NOMO-1 treated with DMSO at 0.1 percent for 48 hours (cell line): ENCODE results near the gene RAB19.
"Not testable (repeated sequence)": the region's sequence is repeated elsewhere in the genome, so short reads cannot be mapped to it uniquely, and the experiment has no call there.

Source experiments
- DNase-seq: peaks from one replicate; lab custom pipeline; 2025; ENCODE audit not compliant: unreplicated experiment; lab: John Stamatoyannopoulos, UW

The RAB19 gene

DNA sequence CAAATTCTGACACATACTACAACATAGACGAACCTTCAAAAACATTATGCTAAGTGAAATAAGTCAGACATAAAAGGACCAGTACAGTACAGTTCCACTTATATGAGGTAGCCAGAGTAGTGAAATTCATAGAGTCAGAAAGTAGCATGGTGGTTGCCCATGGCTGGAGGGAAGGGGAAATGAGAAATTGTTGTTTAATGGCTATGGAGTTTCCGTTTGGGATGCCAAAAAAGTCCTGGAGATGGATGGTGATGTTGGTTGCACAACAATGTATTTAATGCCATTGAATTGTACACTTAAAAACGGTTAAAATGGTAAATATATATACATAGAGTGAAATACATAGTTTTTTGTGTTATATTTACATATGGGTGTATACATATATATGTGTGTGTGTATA lies 3.5 kb upstream of the RAB19 start:
- no peak for DNase-seq

DNA sequence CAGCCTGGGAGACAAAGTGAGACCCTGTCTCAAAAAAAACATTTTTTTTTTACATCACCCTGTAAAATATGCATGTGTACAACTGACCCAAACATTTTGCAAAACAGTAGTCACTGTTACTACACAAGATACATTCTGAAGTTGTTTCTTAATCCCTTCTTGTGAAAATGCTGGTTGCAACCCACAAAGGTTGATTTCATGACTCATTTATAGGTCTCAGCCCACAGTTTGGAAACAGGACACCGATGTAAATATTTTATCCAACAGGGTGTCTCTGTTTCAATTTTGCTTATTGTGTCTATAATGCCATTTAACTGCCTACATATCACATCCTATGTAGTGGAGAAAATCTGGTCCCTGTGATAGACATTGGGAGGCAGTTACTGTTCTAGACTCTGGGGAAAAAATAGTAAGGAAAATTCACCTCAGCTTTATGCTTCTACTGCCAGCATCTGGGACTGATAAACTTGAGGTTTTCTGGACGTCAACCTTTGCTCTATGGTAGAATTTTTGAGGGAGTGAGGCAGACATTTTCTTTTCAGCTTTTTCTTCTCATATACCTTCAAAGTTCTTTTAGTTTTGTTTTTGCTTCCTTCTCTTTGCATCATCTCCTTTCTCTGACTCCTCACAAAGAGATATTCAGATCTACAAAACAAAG lies 1.6 kb upstream of the RAB19 start:
- DNase-seq = no peak

DNA sequence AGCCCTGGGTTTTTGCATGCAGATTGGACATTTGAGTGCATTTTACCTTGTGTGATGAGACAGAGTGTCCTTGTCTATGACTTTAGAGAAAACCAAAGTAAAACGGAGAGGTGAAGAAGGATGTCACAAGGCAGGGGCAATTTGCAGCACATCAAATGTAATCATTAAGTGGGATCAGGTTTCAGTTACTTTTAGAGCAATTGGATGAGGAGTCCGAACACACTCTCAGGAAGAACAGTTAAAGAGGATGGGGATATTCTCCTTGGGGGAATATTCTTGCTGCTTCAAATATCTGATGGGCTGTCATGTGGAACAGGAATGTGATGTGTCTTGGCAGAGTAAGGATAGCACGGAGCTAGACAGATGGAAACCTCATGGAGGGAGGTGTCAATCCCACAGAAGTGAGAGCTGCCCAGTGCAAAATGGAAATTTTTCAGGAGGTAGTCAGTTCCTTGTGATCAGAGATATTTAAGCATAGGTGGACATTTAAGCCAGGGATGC lies 757 bp downstream of the RAB19 start:
- DNase-seq = no peak

DNA sequence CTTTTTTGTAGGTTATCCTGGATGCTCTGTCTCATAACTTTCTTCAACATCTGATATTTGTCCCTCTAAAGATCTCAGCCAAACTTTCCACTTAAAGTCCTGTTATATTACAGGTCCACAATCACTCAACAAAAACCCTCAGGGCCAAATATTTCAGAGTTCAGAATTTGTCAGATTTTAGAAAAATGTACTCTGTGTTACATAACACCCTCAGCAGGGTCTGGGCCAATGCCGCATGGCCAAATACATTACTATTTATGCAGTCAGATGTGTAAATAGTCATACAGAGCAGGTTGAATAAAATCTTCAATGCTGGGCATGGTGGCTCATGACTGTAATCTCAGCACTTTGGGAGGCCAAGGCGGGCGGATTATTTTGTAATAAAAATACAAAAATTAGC lies 11.5 kb downstream of the RAB19 start:
- no peak for DNase-seq

DNA sequence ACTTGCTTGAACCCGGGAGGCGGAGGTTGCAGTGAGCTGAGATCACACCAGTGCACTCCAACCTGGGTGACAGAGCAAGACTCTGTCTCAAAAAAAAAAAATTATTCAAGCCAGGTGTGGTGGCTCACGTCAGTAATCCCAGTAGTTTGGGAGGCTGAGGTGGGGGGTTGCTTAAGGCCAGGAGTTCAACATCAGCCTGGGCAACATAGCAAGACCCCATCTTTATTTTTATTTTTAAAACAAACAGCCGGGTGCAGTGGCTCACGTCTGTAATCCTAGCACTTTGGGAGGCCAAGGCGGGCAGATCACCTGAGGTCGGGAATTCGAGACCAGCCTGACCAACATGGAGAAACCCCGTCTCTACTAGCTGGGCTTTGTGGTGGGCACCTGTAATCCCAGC lies 12.0 kb downstream of the RAB19 start:
- DNase-seq = not testable (repeated sequence)

DNA sequence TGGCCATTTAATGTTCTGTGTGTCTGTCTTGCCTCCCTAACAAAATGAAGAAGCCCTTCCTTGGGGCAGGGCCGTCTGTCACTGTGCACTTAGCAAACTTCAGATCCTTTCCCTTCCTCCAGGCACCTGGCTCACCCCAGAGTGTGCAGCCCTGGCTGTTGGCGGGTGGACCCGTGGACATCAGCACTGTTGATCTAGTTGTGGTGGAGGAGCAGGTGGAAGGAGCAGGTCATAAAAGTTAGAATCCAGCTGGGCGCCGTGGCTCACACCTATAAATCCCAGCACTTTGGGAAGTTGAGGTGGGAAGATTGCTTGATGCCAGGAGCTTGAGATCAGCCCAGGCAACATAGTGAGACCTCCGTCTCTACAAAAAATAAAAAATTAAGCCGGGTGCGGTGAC lies 12.7 kb downstream of the RAB19 start:
- DNase-seq = no peak

DNA sequence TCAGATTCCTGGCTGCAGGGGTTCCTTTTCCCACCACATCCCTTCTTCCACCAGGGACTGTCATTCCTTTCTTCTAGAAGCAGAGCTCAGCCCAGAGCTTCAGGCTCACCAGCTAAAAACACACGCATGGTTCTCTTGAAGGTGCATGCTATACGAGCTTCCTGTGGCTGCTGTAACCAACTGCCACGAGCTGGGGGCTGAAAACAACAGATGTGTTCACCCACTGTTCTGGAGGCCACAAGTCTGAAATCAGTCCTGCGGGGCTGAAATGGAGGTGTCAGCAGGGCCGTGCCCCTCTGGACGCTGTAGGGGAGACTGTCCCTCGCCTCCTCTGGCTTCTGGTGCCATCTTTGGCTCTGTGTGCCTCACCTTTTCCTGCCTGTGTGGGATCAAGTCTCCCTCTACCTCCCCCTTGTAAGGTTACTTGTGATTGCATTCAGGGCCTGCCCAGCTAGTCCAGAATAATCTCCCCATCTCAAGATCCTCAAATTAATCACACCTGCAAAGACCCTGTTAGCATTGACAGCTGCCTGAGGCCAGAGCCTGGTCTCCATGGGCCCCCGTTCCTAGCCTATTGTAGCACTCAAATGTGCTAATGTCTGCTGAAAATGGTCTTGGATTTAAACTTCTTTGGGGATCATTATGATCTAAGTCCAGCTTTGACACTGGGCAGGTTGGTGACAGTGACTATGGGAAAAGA lies 13.7 kb downstream of the RAB19 start:
- no peak for DNase-seq

DNA sequence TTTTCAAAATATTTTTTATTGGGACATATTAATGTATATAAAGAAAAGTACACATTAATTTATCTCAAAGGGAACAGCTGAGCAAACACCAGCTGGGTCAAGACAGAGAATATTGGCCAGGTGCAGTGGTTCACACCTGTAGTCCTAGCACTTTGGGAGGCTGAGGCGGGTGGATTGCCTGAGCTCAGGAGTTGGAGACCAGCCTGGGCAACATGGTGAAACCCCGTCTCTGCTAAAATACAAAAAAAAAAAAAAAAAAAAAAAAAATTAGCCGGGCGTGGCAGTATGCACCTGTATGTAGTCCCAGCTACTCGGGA lies 14.3 kb downstream of the RAB19 start:
- DNase-seq = not testable (repeated sequence)

DNA sequence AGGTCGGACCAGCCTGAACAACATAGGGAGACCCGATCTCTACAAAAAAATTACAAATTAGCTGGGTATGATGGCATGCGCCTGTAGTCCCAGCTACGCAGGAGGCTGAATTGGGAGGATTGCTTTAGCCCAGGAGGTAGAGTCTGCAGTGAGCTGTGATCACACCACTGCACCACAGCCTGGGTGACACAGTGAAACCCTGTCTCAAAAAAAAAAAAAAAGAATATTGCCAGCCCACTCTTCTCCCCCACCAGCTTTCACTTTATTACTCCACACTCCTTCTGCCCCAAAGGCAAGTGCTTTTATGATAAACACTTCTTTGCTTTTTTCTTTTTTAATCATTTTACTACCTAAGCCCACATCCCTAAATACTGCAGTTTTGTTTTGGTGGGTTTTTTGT lies 14.8 kb downstream of the RAB19 start:
- no peak for DNase-seq

DNA sequence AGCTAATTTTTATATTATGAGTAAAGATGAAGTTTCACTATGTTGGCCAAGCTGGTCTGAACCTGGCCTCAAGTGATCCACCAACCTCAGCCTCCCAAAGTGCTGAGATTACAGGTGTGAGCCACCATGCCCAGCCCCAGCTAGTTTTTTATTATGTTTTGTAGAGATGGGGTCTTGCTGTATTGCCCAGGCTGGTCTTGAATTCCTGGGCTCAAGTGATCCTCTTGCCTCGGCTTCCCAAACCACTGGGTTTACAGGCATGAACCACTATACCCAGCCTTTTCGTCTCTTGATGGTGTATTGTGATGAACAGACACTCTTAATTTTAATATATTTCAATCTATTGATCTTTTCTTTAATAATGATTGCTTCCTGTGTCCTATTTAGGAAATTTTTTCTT lies 17.7 kb downstream of the RAB19 start:
- DNase-seq = no peak

DNA sequence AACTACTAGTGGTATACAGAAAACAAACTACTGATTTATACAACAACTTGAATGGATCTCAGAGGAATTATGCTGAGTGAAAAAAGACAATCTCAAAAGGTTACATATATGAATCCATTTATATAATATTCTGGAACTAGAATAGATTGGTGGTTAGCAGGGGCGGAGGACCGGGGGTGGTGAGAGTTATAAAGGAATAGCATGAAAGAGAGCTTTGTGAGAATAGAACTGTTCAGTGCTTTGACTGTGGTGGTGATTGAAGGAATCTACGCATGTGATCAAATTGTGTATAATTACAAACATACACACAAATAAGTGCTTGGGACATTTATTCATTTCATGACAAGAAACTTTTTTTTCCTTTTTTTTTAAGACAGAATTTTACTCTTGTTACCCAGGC lies 19.6 kb downstream of the RAB19 start:
- no peak for DNase-seq

DNA sequence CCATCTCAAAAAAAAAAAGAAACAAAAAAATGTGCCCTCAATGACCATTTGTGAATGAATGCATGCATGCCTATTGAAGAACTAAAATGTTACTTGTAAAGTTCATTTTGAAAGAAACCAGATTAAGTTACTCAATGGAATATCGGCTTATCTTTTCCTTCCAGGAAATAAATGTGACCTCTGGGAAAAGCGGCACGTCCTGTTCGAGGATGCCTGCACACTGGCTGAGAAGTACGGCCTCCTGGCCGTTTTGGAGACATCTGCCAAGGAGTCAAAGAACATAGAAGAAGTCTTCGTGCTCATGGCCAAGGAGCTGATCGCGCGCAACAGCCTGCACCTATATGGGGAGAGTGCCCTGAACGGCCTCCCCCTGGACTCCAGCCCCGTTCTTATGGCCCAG lies 21.9 kb downstream of the RAB19 start:
- DNase-seq = no peak

DNA sequence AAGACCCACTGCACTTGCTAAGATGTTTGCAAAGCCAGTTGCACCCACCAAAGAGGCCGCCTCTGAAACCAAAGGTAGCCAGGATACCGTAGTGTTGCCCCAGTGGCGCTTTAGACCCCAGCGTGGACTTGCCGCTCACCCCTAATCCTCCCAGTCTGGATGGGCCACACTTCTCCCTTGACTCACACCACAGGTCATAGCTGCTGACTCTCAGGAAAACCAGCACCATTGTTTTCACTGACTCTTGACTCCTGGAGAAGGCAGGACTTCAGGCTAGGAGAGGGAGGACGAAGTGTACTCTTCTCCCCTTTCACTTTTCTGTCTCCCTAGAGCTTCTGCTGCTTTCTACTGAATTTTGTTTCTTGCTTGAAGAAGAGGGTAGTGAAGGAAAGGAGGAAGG lies 22.3 kb downstream of the RAB19 start:
- DNase-seq = no peak

DNA sequence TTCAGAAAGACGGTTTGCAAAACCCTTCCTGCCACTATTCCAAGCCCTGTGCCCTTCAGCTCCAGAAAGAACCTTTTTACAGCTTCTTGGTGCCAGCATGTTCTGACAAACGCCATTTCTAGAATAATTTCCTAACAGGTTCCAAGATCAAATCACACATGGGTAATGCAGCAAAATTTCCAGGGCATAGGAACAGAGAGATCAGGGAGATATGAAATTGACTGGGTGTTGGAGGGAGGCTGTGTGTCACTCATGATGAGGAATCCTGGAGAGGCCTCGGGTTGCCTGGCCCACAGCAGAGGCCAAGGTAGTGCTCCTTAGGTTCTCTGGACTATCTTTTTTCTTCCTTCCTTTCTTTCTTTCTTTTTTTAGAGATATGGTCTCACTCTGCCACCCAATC lies 29.5 kb downstream of the RAB19 start:
- no peak for DNase-seq

DNA sequence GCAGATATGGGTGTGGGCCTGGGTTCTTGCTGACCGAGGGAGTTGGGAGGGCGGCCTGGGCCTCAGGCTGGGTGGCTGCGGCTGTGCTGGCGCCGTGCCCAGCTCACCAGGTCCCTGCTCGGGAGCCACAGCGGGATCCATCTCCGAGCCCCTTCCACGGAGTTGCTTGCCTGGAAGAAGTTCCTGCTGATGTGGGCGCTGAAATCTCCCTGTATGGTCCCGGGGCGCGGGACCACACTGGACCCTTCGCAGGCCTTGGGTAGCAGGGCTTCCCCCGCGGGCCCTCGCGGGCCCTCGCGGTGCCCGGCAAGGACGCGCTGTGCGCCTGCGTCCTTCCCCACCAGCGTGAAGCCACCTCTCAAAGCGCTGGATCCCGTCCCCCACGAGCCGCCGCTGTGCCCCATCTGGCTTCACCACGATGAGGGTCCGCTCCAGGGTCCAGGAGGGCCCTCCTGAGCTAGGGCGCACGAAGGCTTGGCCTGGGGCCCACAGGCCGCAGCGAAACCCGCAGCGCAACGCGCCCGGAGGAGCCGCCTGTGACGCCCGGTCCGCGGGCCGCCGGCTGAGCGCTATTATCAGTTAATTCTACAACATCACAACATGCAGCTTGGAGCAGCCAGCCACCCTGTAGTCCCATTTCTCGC lies 31.5 kb downstream of the RAB19 start:
- DNase-seq = no peak

DNA sequence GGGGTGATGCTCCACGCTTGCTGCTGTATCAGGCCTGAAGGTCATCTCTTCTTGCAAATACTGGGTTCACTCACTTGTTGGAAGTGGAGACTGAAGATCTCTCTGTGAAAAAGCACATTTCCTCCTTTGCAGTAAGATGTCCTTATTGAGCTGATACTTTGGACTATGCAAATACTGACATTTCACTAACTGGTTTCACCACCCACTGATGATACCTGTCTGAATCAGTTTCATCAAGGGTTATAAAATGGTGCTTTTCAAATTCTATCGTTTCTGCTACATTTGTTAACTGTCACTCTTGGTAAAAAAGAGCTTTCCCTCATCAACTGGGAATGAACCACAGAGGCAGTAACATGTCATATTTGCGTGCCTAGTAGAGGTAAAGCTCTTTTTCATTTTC lies 35.5 kb downstream of the RAB19 start:
- DNase-seq = no peak

DNA sequence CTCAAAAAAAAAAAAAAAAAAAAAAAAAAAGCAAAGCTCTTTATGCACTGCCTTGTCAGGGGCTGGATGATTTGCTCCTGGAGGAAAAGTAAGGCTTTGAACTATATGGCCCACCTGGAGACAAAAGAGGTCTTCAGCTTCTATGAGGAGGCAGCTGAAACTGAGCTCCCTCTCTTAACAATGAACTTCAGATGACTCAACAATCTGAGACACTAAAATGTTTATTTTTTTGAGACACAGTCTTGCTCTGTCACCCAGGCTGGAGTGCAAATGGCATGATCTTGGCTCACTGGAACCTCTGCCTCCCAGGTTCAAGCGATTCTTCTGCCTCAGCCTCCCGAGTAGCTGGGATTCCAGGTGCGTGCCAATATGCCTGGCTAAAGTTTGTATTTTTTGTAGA lies 36.7 kb downstream of the RAB19 start:
- no peak for DNase-seq

DNA sequence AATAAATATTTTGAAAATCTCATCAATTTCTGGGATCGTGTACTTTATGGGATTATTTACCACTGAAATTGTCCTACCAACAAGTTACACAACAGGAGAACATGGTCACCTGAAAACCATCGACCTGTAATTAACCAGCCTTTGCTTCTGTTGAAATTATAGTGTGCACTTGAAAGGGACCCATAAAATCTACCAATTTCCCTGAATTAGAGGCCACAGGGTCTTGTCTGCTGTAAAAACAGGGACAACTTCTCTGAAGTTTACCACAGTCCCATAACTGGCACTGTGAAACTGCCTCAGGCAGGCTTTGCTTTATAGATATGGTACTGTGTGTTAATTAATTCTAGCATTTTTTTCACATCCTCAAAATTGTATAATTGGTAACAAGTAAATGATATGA lies 37.7 kb downstream of the RAB19 start:
- DNase-seq = no peak

DNA sequence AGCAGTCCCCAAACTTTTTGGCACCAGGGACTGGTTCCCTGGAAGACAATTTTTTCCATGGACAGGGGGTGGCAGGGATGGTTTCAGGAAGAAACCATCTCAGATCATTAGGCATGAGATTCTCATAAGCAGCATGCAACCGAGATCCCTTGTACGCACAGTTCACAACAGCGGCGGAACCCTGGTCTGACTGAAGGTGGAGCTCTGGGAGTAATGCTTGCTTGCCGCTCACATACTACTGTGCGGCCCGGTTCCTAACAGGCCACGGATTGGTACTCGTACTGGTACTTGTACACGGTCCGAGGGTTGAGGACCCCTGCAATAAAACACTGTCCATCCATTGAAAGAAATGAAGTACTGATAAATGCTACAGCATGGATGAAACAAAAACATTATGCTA lies 42.6 kb downstream of the RAB19 start:
- no peak for DNase-seq

DNA sequence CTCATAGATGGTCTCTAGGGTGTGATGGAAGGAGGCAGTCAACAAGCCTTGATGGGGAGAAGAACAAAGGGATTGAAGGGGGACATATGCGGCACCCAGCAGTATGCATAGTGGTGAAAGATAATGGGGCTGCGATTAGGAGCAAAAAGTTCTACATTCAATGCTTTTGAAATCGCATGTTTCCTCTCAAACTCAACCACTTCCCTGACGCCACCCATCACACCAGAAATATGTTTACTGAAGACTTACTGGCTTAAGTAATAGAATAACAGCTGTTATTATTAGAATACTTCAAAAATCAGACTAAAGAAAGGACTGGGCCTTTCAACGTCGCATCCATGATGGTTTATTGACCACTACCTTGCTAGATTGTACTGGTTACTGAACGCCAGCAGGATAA lies 44.0 kb downstream of the RAB19 start:
- DNase-seq = no peak

DNA sequence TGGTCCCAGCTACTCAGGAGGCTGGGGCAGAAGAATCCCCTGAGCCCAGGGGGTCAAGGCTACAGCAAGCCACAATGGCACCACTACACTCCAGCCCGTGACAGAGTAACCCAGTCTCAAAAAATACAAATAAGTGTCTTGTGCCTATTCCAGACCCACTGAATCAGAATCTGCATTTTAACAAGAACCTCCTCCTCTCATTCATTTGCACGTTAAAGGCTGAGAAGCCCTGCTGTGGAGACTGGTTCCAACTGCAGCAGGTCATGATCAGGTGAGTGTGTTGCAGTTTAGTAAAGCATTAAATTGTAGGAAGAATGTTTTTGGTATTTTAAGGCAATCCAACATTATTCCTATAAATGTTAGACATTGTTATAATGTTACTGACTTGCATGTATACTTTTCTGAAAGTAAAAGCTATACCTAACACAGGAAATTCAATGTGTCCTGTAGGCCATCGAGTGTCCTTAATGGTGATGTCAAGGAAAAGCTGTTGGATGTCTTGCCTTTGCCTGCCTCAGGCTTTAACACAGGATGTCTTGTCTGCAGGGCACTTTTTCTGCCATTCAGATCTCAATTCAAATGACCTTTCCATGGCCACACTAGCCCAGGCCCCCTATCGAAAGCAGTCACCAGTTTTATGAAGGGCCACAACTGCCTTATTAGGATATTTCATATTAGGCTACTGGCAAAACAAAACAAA lies 45.1 kb downstream of the RAB19 start:
- no peak for DNase-seq

DNA sequence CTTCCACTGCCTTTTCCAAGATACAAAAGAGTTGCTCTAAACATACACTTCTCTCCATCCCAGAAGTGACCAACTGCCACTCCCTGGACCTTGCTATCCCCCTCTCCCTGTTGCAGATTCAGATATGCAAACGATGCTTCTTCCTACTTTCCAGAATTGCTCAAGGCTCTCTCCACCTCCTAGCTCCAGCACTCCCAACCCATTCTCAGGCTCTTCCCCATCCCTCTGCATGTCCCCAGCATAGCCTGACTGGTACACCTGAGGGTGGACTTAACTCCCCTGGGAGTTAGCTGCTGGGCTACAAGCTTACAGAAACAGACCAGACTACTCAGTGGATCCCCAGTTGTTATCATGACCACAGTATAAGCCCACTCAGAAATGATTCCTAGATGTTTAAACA lies 47.9 kb downstream of the RAB19 start:
- DNase-seq = no peak
